ENCODE results near the gene NFIX. TPM values are rescaled to one million over a fixed set of nuclear protein-coding genes. Genes with fewer than 3 reads are reported as not detected.

Gene NFIX
- total RNA-seq, 2 experiments from 2014 or later = 4.7 to 5.0 TPM

DNA sequence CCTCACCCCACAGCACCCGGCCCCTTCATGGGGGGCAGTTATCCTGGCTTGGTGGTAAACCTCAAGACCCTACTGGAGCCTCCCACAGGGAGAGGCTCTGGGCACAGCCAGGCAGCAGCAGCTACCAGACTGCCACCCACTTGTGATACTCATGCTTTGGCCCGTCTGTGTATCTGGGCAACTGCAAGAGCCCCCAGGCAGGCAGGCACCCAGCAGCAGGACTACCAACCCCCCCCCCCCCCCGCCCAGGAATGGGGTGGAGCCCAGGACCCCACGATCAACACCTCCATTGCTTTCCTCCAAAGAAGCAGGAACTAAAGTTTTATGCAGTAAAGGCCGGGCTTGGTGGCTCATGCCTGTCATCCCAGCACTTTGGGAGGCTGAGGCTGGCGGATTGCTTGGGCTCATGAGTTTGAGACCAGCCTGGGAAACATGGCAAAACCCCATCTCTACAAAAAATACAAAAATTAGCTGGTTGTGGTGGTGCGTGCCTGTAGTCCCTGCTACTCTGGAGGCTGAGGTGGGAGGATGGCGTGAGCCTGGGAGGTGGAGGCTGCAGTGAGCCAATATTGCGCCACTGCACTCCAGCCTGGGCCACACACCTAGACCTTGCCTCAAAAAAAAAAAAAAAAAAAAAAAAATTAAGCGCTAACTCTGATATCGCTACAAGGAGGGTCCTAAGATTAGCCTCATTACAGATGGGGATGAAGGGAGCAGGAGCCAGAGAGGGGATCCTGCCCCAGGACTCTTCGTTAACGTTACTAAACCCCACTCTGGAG, 108.5 kb downstream of the NFIX start:
- POLR2A ChIA-PET = interaction anchor here (0.9 to 4.6 kb wide), 5 partner anchors 12 to 138 kb away, joined by 3 to 46 read pairs (median 8); partner anchors contain the start of genes NACC1 and TRMT1
- peaks cover 3% of the 10 kb centered on the region for H3K27me3 Mint-ChIP-seq

DNA sequence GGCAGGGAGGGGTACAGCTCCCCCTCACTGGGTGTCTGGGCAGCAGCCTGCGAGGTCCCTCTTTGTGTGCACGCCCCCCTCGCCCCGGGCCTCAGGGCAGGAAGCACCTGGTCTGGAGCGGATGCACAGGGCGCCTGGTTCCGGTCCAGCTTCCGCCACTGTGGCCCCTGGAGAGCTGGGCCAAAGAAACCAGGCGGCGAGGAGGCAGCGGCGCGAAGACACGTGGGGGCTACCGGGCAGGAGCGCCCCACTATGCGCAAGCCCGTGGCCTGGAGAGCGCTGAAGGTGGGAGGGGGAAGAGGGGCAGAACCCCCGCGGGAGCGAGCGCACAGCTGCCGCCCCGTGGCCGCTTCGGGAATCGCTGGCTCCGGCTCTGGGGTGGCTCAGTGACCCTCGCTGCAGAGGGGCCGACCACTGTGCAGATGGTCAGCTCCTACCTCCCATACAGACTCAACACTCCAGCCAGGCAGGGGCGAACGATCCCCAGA, 109.1 kb downstream of the NFIX start:
- POLR2A ChIA-PET = interaction anchor here (0.9 to 4.6 kb wide), 5 partner anchors 11 to 139 kb away, joined by 3 to 46 read pairs (median 8); partner anchors contain the start of genes NACC1 and TRMT1
- DNase-seq (peak; percentile 74), ATAC-seq (peak; percentile 63)
- Mint-ChIP-seq H3K27ac (peak overlapping the region; percentile 86), H3K36me3 (ENCODE audit: low read depth) (peaks cover 15% of the 10 kb centered on the region), H3K4me1 (ENCODE audit: low read depth) (peaks cover 28% of the 10 kb centered on the region), H3K27me3 (no peaks in the 10 kb centered on the region), H3K4me3 (peak overlapping the region; percentile 80), H3K9me3 (no peaks in the 10 kb centered on the region)
- TF ChIP-seq, protein P1, sequence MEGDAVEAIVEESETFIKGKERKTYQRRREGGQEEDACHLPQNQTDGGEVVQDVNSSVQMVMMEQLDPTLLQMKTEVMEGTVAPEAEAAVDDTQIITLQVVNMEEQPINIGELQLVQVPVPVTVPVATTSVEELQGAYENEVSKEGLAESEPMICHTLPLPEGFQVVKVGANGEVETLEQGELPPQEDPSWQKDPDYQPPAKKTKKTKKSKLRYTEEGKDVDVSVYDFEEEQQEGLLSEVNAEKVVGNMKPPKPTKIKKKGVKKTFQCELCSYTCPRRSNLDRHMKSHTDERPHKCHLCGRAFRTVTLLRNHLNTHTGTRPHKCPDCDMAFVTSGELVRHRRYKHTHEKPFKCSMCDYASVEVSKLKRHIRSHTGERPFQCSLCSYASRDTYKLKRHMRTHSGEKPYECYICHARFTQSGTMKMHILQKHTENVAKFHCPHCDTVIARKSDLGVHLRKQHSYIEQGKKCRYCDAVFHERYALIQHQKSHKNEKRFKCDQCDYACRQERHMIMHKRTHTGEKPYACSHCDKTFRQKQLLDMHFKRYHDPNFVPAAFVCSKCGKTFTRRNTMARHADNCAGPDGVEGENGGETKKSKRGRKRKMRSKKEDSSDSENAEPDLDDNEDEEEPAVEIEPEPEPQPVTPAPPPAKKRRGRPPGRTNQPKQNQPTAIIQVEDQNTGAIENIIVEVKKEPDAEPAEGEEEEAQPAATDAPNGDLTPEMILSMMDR (IDR thresholded peaks at IDR 0.05) = peak; percentile 98
- CTCF ChIA-PET = interaction anchor here (0.9 to 3.6 kb wide), 17 partner anchors 10 to 159 kb away, joined by 3 to 39 read pairs (median 3); partner anchors contain the start of genes IER2, NACC1, STX10 and TRMT1
- intact Hi-C loops (cut with micrococcal nuclease) = no loop called here

More for the DNA sequence above, 108.5 kb downstream of the NFIX start:
- CTCF ChIA-PET = interaction anchor here (0.9 to 3.6 kb wide), 15 partner anchors 9 to 159 kb away, joined by 3 to 39 read pairs (median 3); partner anchors contain the start of genes IER2, NACC1, STX10 and TRMT1
- Mint-ChIP-seq H3K27ac (peak overlapping the region; percentile 86), H3K4me3 (peak overlapping the region; percentile 80), H3K4me1 (ENCODE audit: low read depth) (peaks cover 31% of the 10 kb centered on the region), H3K9me3 (no peaks in the 10 kb centered on the region), H3K36me3 (ENCODE audit: low read depth) (peaks cover 15% of the 10 kb centered on the region)
- DNase-seq (no peak), ATAC-seq (no peak)
- TF ChIP-seq, protein P1 (IDR thresholded peaks at IDR 0.05) = no peak
- intact Hi-C loops (cut with micrococcal nuclease) = no loop called here

DNA sequence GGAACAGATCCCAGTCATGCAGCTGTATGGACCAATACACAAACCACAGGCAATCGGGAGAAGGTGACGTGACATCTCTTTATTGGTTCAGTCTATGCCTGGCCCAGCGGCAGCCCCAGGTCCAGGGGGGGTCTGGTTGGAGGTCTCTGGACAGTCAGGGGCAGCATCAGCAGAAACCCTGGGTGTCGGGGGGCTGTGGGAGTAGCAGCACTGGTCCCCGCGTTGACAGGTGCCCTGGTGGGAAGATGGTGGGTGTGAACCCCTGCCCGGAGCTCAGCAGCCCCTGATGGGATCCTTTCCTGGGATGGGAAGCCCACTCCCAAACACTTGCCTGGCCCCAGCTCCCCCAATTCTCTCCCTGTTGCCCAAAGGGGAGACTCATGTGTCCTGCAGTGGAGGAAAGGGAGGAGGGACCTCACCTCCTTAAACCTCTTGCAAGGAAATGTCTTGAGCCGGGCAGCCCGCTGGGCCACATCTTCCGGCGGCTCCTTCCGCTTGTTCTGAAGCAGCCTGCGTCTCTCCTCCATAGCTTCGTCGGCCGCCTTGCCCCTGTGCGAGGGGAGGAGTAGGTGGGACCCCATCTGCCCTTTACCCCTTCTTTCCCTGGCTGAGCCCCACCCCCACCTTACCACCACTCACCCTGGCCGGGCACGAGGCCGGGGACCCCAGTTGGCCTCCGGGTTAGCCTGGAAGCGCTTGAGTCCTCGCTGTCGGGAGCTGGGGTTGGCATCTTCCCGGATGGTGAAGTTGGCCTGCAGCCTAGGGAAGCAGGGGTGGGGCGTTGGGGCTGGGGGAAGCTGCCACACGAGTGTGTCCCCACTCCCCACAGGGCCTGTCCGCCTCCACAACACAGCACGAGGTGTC, 109.8 kb downstream of the NFIX start:
- CTCF ChIA-PET = interaction anchor here (1.0 to 3.6 kb wide), 14 partner anchors 10 to 140 kb away, joined by 3 to 39 read pairs (median 4); partner anchors contain the start of genes IER2, NACC1, STX10 and TRMT1

DNA sequence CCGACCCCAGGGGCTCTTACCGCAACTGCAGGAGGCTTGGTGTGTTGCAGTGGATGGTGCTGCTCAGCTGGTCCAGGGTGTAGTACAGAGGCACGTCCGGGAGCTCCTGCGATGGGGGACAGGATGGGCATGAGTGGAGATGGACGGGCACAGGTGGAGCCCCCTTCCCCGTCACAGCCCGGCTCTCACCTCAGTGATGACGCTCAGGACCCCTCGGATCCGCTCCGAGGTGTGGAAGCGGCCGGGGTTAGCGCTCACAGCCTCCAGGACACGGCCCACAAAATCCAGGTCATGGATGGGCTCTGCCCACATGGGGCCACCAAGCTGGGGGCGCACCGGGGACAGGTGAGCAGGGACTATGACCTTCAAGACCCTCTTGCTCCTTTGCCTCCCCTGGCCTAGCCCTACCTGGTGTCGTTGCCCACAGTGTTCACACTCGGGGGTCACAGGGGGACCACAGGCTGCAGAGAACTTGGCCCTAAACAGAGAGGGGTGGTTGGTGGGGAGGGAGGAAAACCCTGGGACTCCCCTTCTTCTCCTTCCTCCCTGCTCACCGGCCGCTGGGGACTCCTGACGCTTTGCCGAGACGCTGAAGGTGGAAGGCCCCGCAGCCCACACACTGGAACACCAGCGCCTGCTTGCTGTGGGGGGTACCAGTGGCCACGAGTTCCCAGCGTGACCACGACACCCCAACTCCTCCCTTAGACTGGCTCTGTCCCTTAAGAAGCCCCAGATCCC, 114.3 kb downstream of the NFIX start:
- ChIA-PET POLR2A (interaction anchor here (1.7 kb wide), 1 partner anchor 43 kb away, joined by 4 read pairs; no protein-coding TSS in a partner anchor), CTCF (interaction anchor here (2.0 kb wide), 1 partner anchor 144 kb away, joined by 6 read pairs; no protein-coding TSS in a partner anchor)
- TF ChIP-seq, protein P1 (IDR thresholded peaks at IDR 0.05) = no peak
- no peak overlapping the region for H3K27ac Mint-ChIP-seq
- H3K9me3 Mint-ChIP-seq = no peaks in the 10 kb centered on the region
- intact Hi-C loops (cut with micrococcal nuclease) = no loop called here
- DNase-seq = no peak
- H3K27me3 Mint-ChIP-seq = no peaks in the 10 kb centered on the region
- no peak for ATAC-seq
- H3K4me1 Mint-ChIP-seq (ENCODE audit: low read depth) = peaks cover 9% of the 10 kb centered on the region
- peaks cover 22% of the 10 kb centered on the region for H3K36me3 Mint-ChIP-seq (ENCODE audit: low read depth)
- H3K4me3 Mint-ChIP-seq = no peak overlapping the region

More for the DNA sequence above, 109.8 kb downstream of the NFIX start:
- intact Hi-C loops (cut with micrococcal nuclease) = no loop called here
- Mint-ChIP-seq H3K4me1 (ENCODE audit: low read depth) (peaks cover 21% of the 10 kb centered on the region), H3K4me3 (peak overlapping the region; percentile 80), H3K27ac (peak overlapping the region; percentile 86), H3K27me3 (no peaks in the 10 kb centered on the region), H3K36me3 (ENCODE audit: low read depth) (peaks cover 17% of the 10 kb centered on the region), H3K9me3 (no peaks in the 10 kb centered on the region)
- TF ChIP-seq, protein P1 (IDR thresholded peaks at IDR 0.05) = peak; percentile 46
- ATAC-seq (peak; percentile 27), DNase-seq (peak; percentile 52)
- POLR2A ChIA-PET = interaction anchor here (1.0 to 4.6 kb wide), 4 partner anchors 10 to 140 kb away, joined by 6 to 46 read pairs (median 10); partner anchors contain the start of genes NACC1 and TRMT1
